Measurements from ENCODE around the gene CD209.

DNA sequence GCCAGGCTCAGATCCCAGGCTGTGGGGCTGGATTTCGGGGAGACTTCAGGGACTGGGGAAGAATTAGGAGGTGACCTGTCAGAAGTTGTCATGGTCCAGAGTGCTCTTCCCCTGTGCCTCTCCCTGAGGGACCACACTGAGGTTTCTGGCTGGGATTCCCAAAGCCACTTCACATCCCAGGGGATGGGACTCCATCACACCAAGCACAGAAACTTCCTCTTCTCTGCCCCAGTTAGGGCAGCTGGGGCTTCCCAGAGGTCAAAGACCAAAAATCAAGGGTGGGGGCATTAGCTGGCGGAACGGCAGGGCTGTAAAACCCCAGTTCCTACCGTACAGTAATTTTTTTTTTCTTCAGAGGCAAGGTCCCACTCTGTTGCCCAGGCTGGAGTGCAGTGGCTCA, 52.8 kb downstream of the CD209 start:
- TF ChIP-seq SUZ12 (IDR thresholded peaks at IDR 0.05; ENCODE audit: extremely low read depth, insufficient read depth, insufficient read length) (no peak), YY1 (IDR thresholded peaks at IDR 0.05; ENCODE audit: insufficient read depth, insufficient read length) (no peak)

All from NT2/D1 (cell line).